Hematopoietic multipotent progenitor cell treated with erythropoietin and hydrocortisone succinate and interleukin-3 and kit ligand, for 6 days (in vitro differentiated cells): ENCODE results near the gene MAD2L1BP.
"Not testable (repeated sequence)": the region's sequence is repeated elsewhere in the genome, so short reads cannot be mapped to it uniquely, and the experiment has no call there.

ENCODE experiments used
- DNase-seq: peaks from one replicate; pipeline ENCODE4 v3.0.0-alpha.2; 2015

The MAD2L1BP gene

GRCh38 chr6:43635387-43636307 is at the start of gene MAD2L1BP:
MAD2L1BP (plus strand) TSS chr6:43635840; CDS start chr6:43635876, 36 bp downstream.
- peak; percentile 94 for DNase-seq

GRCh38 chr6:43588194-43588593 is 47.4 kb upstream of the MAD2L1BP start:
- DNase-seq = no peak

GRCh38 chr6:43589564-43589963 is 46.1 kb upstream of the MAD2L1BP start:
- DNase-seq = not testable (repeated sequence)

GRCh38 chr6:43593938-43594337 is 41.7 kb upstream of the MAD2L1BP start:
- no peak for DNase-seq

GRCh38 chr6:43600595-43600994 is 35.0 kb upstream of the MAD2L1BP start:
- DNase-seq = no peak

GRCh38 chr6:43604174-43604573 is 31.5 kb upstream of the MAD2L1BP start:
- DNase-seq = no peak

GRCh38 chr6:43606019-43606418 is 29.6 kb upstream of the MAD2L1BP start:
- DNase-seq = no peak

- peak; percentile 84 for DNase-seq
Observed at GRCh38 chr6:43608310-43608763, 27.3 kb upstream of the MAD2L1BP start.

- DNase-seq = peak; percentile 50
Observed at GRCh38 chr6:43608807-43609206, 26.8 kb upstream of the MAD2L1BP start.

GRCh38 chr6:43609402-43609801 is 26.2 kb upstream of the MAD2L1BP start:
- no peak for DNase-seq

- no peak for DNase-seq
Observed at GRCh38 chr6:43610431-43610830, 25.2 kb upstream of the MAD2L1BP start.

- DNase-seq = no peak
Observed at GRCh38 chr6:43613721-43614395, 21.8 kb upstream of the MAD2L1BP start.

GRCh38 chr6:43614396-43614730 is 21.3 kb upstream of the MAD2L1BP start:
- no peak for DNase-seq

- peak; percentile 37 for DNase-seq
Observed at GRCh38 chr6:43616725-43617472, 18.7 kb upstream of the MAD2L1BP start.

- DNase-seq = no peak
Observed at GRCh38 chr6:43621078-43621835, 14.4 kb upstream of the MAD2L1BP start.

- no peak for DNase-seq
Observed at GRCh38 chr6:43621836-43622180, 13.8 kb upstream of the MAD2L1BP start.

GRCh38 chr6:43622541-43622940 is 13.1 kb upstream of the MAD2L1BP start:
- no peak for DNase-seq

GRCh38 chr6:43623880-43624785 is 11.5 kb upstream of the MAD2L1BP start:
- no peak for DNase-seq

GRCh38 chr6:43624786-43625288 is 10.8 kb upstream of the MAD2L1BP start:
- DNase-seq = no peak

- DNase-seq = no peak
Observed at GRCh38 chr6:43625393-43625992, 10.1 kb upstream of the MAD2L1BP start.
